ENCODE measurements around the gene ARID1B.

The ARID1B gene

GRCh38 chr6:157172830-157173536 is 395.8 kb downstream of the ARID1B start:
- Histone ChIP-seq H4K20me1 (ENCODE audit: low read depth, low read length) (no peaks in the 10 kb centered on the region), H3K36me3 (ENCODE audit: low read length) (no peaks in the 10 kb centered on the region), H3K9ac (ENCODE audit: low read length) (no peak overlapping the region), H3K9me2 (replicated peaks; ENCODE audit: insufficient read depth, low read length) (no peaks in the 10 kb centered on the region), H3K4me2 (ENCODE audit: low read depth, low read length, poor library complexity, severe bottlenecking) (no peak overlapping the region), H3K79me2 (ENCODE audit: insufficient read depth, low read length) (no peaks in the 10 kb centered on the region), H2AFZ (ENCODE audit: low read depth, low read length, severe bottlenecking) (no peak overlapping the region), H3F3A (ENCODE audit: insufficient read depth) (no peaks in the 10 kb centered on the region), H3K4me3 (ENCODE audit: insufficient read depth, low read length, poor library complexity, severe bottlenecking) (no peak overlapping the region), H3K9me3 (ENCODE audit: insufficient read depth, low read length) (no peaks in the 10 kb centered on the region), H3K27ac (ENCODE audit: low read depth, low read length) (no peak overlapping the region), H3K27me3 (ENCODE audit: low read length) (no peaks in the 10 kb centered on the region)
- TF ChIP-seq CTCF (IDR thresholded peaks at IDR 0.05; ENCODE audit: insufficient read depth, low read length, poor library complexity, severe bottlenecking) (no peak), EZH2phosphoT487 (conservative IDR thresholded peaks at IDR 0.05; ENCODE audit: low read length) (no peak)

GRCh38 chr6:157173776-157174175 is 396.6 kb downstream of the ARID1B start:
- TF ChIP-seq EZH2phosphoT487 (conservative IDR thresholded peaks at IDR 0.05; ENCODE audit: low read length) (no peak), CTCF (IDR thresholded peaks at IDR 0.05; ENCODE audit: insufficient read depth, low read length, poor library complexity, severe bottlenecking) (no peak)
- no peak overlapping the region for H2AFZ ChIP-seq (ENCODE audit: low read depth, low read length, severe bottlenecking)
- H3K4me2 ChIP-seq (ENCODE audit: low read depth, low read length, poor library complexity, severe bottlenecking): no peak overlapping the region
- no peak overlapping the region for H3K4me3 ChIP-seq (ENCODE audit: insufficient read depth, low read length, poor library complexity, severe bottlenecking)
- no peaks in the 10 kb centered on the region for H4K20me1 ChIP-seq (ENCODE audit: low read depth, low read length)
- no peaks in the 10 kb centered on the region for H3K9me3 ChIP-seq (ENCODE audit: insufficient read depth, low read length)
- H3K36me3 ChIP-seq (ENCODE audit: low read length): no peaks in the 10 kb centered on the region
- no peak overlapping the region for H3K27ac ChIP-seq (ENCODE audit: low read depth, low read length)
- no peaks in the 10 kb centered on the region for H3K79me2 ChIP-seq (ENCODE audit: insufficient read depth, low read length)
- H3K9ac ChIP-seq (ENCODE audit: low read length): no peak overlapping the region
- H3F3A ChIP-seq (ENCODE audit: insufficient read depth): no peaks in the 10 kb centered on the region
- no peaks in the 10 kb centered on the region for H3K27me3 ChIP-seq (ENCODE audit: low read length)
- no peaks in the 10 kb centered on the region for H3K9me2 ChIP-seq (replicated peaks; ENCODE audit: insufficient read depth, low read length)

- H4K20me1 ChIP-seq (ENCODE audit: low read depth, low read length): no peaks in the 10 kb centered on the region
- no peaks in the 10 kb centered on the region for H3K27me3 ChIP-seq (ENCODE audit: low read length)
- no peaks in the 10 kb centered on the region for H3K36me3 ChIP-seq (ENCODE audit: low read length)
- no peak overlapping the region for H3K4me2 ChIP-seq (ENCODE audit: low read depth, low read length, poor library complexity, severe bottlenecking)
- no peaks in the 10 kb centered on the region for H3F3A ChIP-seq (ENCODE audit: insufficient read depth)
- H3K9me3 ChIP-seq (ENCODE audit: insufficient read depth, low read length): no peaks in the 10 kb centered on the region
- TF ChIP-seq EZH2phosphoT487 (conservative IDR thresholded peaks at IDR 0.05; ENCODE audit: low read length) (no peak), CTCF (IDR thresholded peaks at IDR 0.05; ENCODE audit: insufficient read depth, low read length, poor library complexity, severe bottlenecking) (no peak)
- no peak overlapping the region for H2AFZ ChIP-seq (ENCODE audit: low read depth, low read length, severe bottlenecking)
- H3K79me2 ChIP-seq (ENCODE audit: insufficient read depth, low read length): no peaks in the 10 kb centered on the region
- H3K9me2 ChIP-seq (replicated peaks; ENCODE audit: insufficient read depth, low read length): no peaks in the 10 kb centered on the region
- no peak overlapping the region for H3K4me3 ChIP-seq (ENCODE audit: insufficient read depth, low read length, poor library complexity, severe bottlenecking)
- no peak overlapping the region for H3K9ac ChIP-seq (ENCODE audit: low read length)
- H3K27ac ChIP-seq (ENCODE audit: low read depth, low read length): no peak overlapping the region
Observed at GRCh38 chr6:157174731-157175130, 397.6 kb downstream of the ARID1B start.
